Sigmoid colon (tissue), 7 donors: ENCODE results near the gene IFT80. TPM values are rescaled to one million over a fixed set of nuclear protein-coding genes. Genes with fewer than 3 reads are reported as not detected.
A peak's percentile ranks its signal among the peaks of the same experiment; 100 is the strongest.

ENCODE experiments used
- DNase-seq: peaks from one replicate; pipeline ENCODE4 v3.0.0-alpha.2; 2019
- H3K27ac ChIP-seq, 4 donors: fragments of 200-600 bp; sonication (generic); one replicate each; pipeline ENCODE4 v1.5.1; 2016 to 2019; ENCODE audit warnings: mild to moderate bottlenecking in 1 of 4
- H3K27me3 ChIP-seq, 3 donors: fragments of 200-600 bp; sonication (generic); one replicate each; pipeline ENCODE4 v1.5.1; 2019; ENCODE audit warnings: mild to moderate bottlenecking in 1 of 3
- H3K36me3 ChIP-seq, 4 donors: fragments of 200-600 bp; sonication (generic); one replicate each; pipeline ENCODE4 v1.5.1; 2016 to 2019
- H3K4me1 ChIP-seq, 4 donors: fragments of 200-600 bp; sonication (generic); one replicate each; pipeline ENCODE4 v1.5.1; 2017 to 2019
- H3K4me3 ChIP-seq, 4 donors: fragments of 200-600 bp; sonication (generic); one replicate each; pipeline ENCODE4 v1.5.1; 2017 to 2019; ENCODE audit warnings: mild to moderate bottlenecking in 2 of 4, moderate library complexity in 1 of 4
- H3K9me3 ChIP-seq, 4 donors: fragments of 200-600 bp in 3 of 4; sonication (generic) in 3 of 4; one replicate each; pipeline versions ENCODE4 v1.5.1 to v1.6.1; 2013 to 2019
- CTCF ChIP-seq, 4 experiments: fragments of 450-650 bp in 3 of 4; fragments of 200-600 bp in 1 of 4; IDR thresholded peaks; one replicate each; pipeline ENCODE4 v1.5.1; 2016 to 2019; ENCODE audit warnings: antibody characterized with exemption in 4 of 4, mild to moderate bottlenecking in 3 of 4, moderate library complexity in 2 of 4
- EP300 ChIP-seq, 4 donors: sonication (generic); formaldehyde crosslinking; IDR thresholded peaks; one replicate each; pipeline ENCODE4 v1.6.1; 2017; ENCODE audit warnings: antibody characterized with exemption in 4 of 4
- POLR2A ChIP-seq, 2 donors: fragments of 450-650 bp; IDR thresholded peaks; one replicate each; pipeline ENCODE4 v1.6.1; 2016; ENCODE audit warnings: antibody characterized with exemption in 2 of 2, mild to moderate bottlenecking in 2 of 2, moderate library complexity in 2 of 2
- POLR2AphosphoS5 ChIP-seq, 4 donors: sonication (generic); formaldehyde crosslinking; IDR thresholded peaks; one replicate each; pipeline ENCODE4 v1.6.1; 2017; ENCODE audit warnings: antibody characterized with exemption in 4 of 4
- WGBS, 2 donors: extraction: QIAGEN DNeasy Blood & Tissue Kit; methylation state at CpG; one replicate each; pipeline ENCODE4 v1.1.7; 2013; 5-methylcytosine and 5-hydroxymethylcytosine counted together
- intact Hi-C: fragments of 100-400 bp; cut with DNase I; formaldehyde crosslinking; loops from one replicate; pipeline ENCODE4 v1.15.1; 2023
- polyA plus RNA-seq, 3 donors: library from polyadenylated mRNA; stranded (reverse); fragments of 200-250 nt; gene quantifications; one replicate each; pipeline ENCODE4 v1.2.3, GENCODE V29; 2013
- total RNA-seq, 4 donors: library from RNA; depleted of rRNA; stranded (reverse); fragments of >200 nt; gene quantifications; one replicate each; pipeline ENCODE4 v1.1.0, GENCODE V29; 2016
- donor health status: healthy with polysubstance abuse.
- donor health status: Bipolar disorder and iron deficiency.
- donor health status: healthy.

The IFT80 gene
- total and polyA plus RNA-seq, 7 donors: 5.8 to 22.8 (median 15.0) TPM

GRCh38 chr3:160225176-160226025 is 173.6 kb downstream of the IFT80 start, which contains the start of gene C3orf80:
Gene C3orf80, plus strand, starts transcription at chr3:160225422. Its CDS starts 214 bp downstream, at chr3:160225636.
- TF ChIP-seq POLR2A (IDR thresholded peaks at IDR 0.05) (peak in 1 of 2 donors; percentile 8), POLR2AphosphoS5 (IDR thresholded peaks at IDR 0.05) (peak in 1 of 4 donors; percentile 18), EP300 (IDR thresholded peaks at IDR 0.05) (no peak), CTCF (IDR thresholded peaks at IDR 0.05) (peak in 1 of 4 experiments; percentile 30)
- peaks cover 0 to 52% (median 36%) of the 10 kb centered on the region in 4 donors for H3K4me1 ChIP-seq
- H3K27me3 ChIP-seq: peaks cover 0 to 11% (median 0%) of the 10 kb centered on the region in 3 donors

GRCh38 chr3:160224811-160225175 is 174.2 kb downstream of the IFT80 start:
- intact Hi-C loops: loop anchor here (2.0 to 5.0 kb wide), 2 partner anchors 62 to 118 kb away; no protein-coding TSS in a partner anchor
- Histone ChIP-seq H3K27ac (peak overlapping the region in 3 of 4 donors; percentile 82 to 85 (median 84)), H3K4me1 (peaks cover 0 to 54% (median 40%) of the 10 kb centered on the region in 4 donors), H3K27me3 (peaks cover 0 to 11% (median 0%) of the 10 kb centered on the region in 3 donors), H3K9me3 (no peaks in the 10 kb centered on the region), H3K4me3 (peak overlapping the region; percentile 54 to 81 (median 79)), H3K36me3 (no peaks in the 10 kb centered on the region)
- no peak for DNase-seq
- TF ChIP-seq POLR2A (IDR thresholded peaks at IDR 0.05) (no peak), EP300 (IDR thresholded peaks at IDR 0.05) (no peak), CTCF (IDR thresholded peaks at IDR 0.05) (no peak), POLR2AphosphoS5 (IDR thresholded peaks at IDR 0.05) (no peak)
- WGBS, 2 donors: 13 to 16% methylated on average over 16 of the region's 16 CpGs

More at GRCh38 chr3:160225176-160226025, 173.6 kb downstream of the IFT80 start, which contains the start of gene C3orf80:
- no peaks in the 10 kb centered on the region for H3K9me3 ChIP-seq
- 1% methylated on average over 104 of the region's 104 CpGs for WGBS, 2 donors
- no peaks in the 10 kb centered on the region for H3K36me3 ChIP-seq
- intact Hi-C loops: loop anchor here (2.0 to 5.0 kb wide), 2 partner anchors 63 to 117 kb away; no protein-coding TSS in a partner anchor
- DNase-seq: peak; percentile 87
- H3K27ac ChIP-seq: peak within 1 kb of the TSS in 3 of 4 donors; percentile 82 to 85 (median 84)
- peak within 1 kb of the TSS; percentile 54 to 81 (median 79) for H3K4me3 ChIP-seq

GRCh38 chr3:160224256-160224655 is 174.8 kb downstream of the IFT80 start:
- no peak for DNase-seq
- intact Hi-C loops: loop anchor here (2.0 kb wide), 1 partner anchor 61 kb away; no protein-coding TSS in a partner anchor
- TF ChIP-seq POLR2A (IDR thresholded peaks at IDR 0.05) (no peak), CTCF (IDR thresholded peaks at IDR 0.05) (no peak), EP300 (IDR thresholded peaks at IDR 0.05) (no peak), POLR2AphosphoS5 (IDR thresholded peaks at IDR 0.05) (no peak)
- Histone ChIP-seq H3K9me3 (no peaks in the 10 kb centered on the region), H3K4me3 (peak overlapping the region in 3 of 4 donors; percentile 79 to 81 (median 79)), H3K4me1 (peaks cover 0 to 54% (median 40%) of the 10 kb centered on the region in 4 donors), H3K27ac (peak overlapping the region in 3 of 4 donors; percentile 82 to 85 (median 84)), H3K27me3 (peaks cover 0 to 11% (median 0%) of the 10 kb centered on the region in 3 donors), H3K36me3 (no peaks in the 10 kb centered on the region)
- WGBS, 2 donors: 44 to 70% methylated on average over 12 of the region's 12 CpGs

- no peak for TF ChIP-seq EP300 (IDR thresholded peaks at IDR 0.05)
- peak; percentile 6 to 57 (median 32) for TF ChIP-seq POLR2AphosphoS5 (IDR thresholded peaks at IDR 0.05)
- no peak for TF ChIP-seq CTCF (IDR thresholded peaks at IDR 0.05)
- TF ChIP-seq POLR2A (IDR thresholded peaks at IDR 0.05): no peak
- Histone ChIP-seq H3K4me1 (peaks cover 0 to 32% (median 30%) of the 10 kb centered on the region in 4 donors), H3K4me3 (no peak overlapping the region), H3K27me3 (no peaks in the 10 kb centered on the region), H3K27ac (peak overlapping the region in 3 of 4 donors; percentile 43 to 82 (median 66)), H3K9me3 (no peaks in the 10 kb centered on the region), H3K36me3 (no peaks in the 10 kb centered on the region)
- DNase-seq: no peak
- intact Hi-C loops: loop anchor here (2.0 kb wide), 1 partner anchor 40 kb away; no protein-coding TSS in a partner anchor
- 11 to 29% methylated on average over 2 of the region's 2 CpGs for WGBS, 2 donors
These were observed 178.0 kb downstream of the IFT80 start for GRCh38 chr3:160221019-160221418.
